GM12891 (cell line): ENCODE results near the gene ZDHHC24.

Source experiments
- POLR2A ChIP-seq: IDR thresholded peaks from 2 replicates; pipeline ENCODE4 v1.6.1; 2011; ENCODE audit warnings: low read depth, low read length, control low read depth
- POLR2AphosphoS5 ChIP-seq: IDR thresholded peaks from 2 replicates; pipeline ENCODE4 v1.6.1; 2011; ENCODE audit warnings: low read depth, low read length, control low read depth

GRCh38 chr11:66561975-66562248 is 16.1 kb upstream of the ZDHHC24 start:
- no peak for TF ChIP-seq POLR2A
- no peak for TF ChIP-seq POLR2AphosphoS5
